ENCODE data around the gene PDE6B.
"Not testable (repeated sequence)": the region's sequence is repeated elsewhere in the genome, so short reads cannot be mapped to it uniquely, and the experiment has no call there.

The PDE6B gene

GRCh38 chr4:624705-625590, at the start of gene PDE6B:
PDE6B (plus strand) TSS chr4:625573; CDS start chr4:625627, 54 bp downstream.
- no peak for DNase-seq

- DNase-seq = no peak
Measured at GRCh38 chr4:576245-576821, 49.0 kb upstream of the PDE6B start, which contains the start of gene TMEM271. TMEM271 (minus strand) TSS chr4:576295; CDS start chr4:576062, 233 bp downstream.

- no peak for DNase-seq
Measured at GRCh38 chr4:576991-577498, 48.3 kb upstream of the PDE6B start.

GRCh38 chr4:577499-578450, 47.6 kb upstream of the PDE6B start:
- no peak for DNase-seq

- DNase-seq = no peak
Measured at GRCh38 chr4:578451-579443, 46.6 kb upstream of the PDE6B start.

GRCh38 chr4:579543-580175, 45.7 kb upstream of the PDE6B start:
- no peak for DNase-seq

- no peak for DNase-seq
Measured at GRCh38 chr4:581181-581580, 44.2 kb upstream of the PDE6B start.

- no peak for DNase-seq
Measured at GRCh38 chr4:581753-582361, 43.5 kb upstream of the PDE6B start.

- no peak for DNase-seq
Measured at GRCh38 chr4:583820-584219, 41.6 kb upstream of the PDE6B start.

- DNase-seq = no peak
Measured at GRCh38 chr4:587671-588350, 37.6 kb upstream of the PDE6B start.

GRCh38 chr4:588351-588849, 37.0 kb upstream of the PDE6B start:
- no peak for DNase-seq

GRCh38 chr4:589219-589963, 36.0 kb upstream of the PDE6B start:
- DNase-seq = no peak

- no peak for DNase-seq
Measured at GRCh38 chr4:590313-590841, 35.0 kb upstream of the PDE6B start.

- not testable (repeated sequence) for DNase-seq
Measured at GRCh38 chr4:592178-592577, 33.2 kb upstream of the PDE6B start.

GRCh38 chr4:592825-593520, 32.4 kb upstream of the PDE6B start:
- no peak for DNase-seq

- no peak for DNase-seq
Measured at GRCh38 chr4:598925-599324, 26.4 kb upstream of the PDE6B start.

- no peak for DNase-seq
Measured at GRCh38 chr4:600166-600565, 25.2 kb upstream of the PDE6B start.

GRCh38 chr4:600850-601515, 24.4 kb upstream of the PDE6B start:
- no peak for DNase-seq

Measured in CD4-positive, alpha-beta T cell treated with Interleukin-4 for 1 hour (primary cell).